Measurements from ENCODE around the gene BTBD17. TPM values are rescaled to one million over a fixed set of nuclear protein-coding genes. Genes with fewer than 3 reads are reported as not detected.

BTBD17 gene
- total and polyA plus RNA-seq, 2 of the 8 experiments (the other 6 are each of a cell fraction or from before 2014, with no cell fraction given): 7.0 to 14.8 TPM

DNA sequence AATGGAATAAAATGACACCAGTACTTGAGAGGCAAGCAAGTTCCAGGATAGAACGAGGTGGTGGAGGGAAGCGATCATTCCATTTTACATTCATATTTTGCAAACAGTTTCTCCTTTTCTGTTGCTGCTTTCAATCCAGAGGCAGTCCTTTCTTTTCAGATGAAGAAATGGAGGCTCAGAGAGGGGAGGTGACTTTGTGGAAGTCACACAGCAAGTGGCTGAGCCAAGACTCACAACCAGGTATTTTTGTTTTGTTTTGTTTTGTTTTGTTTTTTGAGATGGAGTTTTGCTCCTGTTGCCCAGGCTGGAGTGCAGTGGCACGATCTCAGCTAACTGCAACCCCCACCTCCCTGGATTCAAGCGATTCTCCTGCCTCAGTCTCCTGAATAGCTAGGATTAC is 34.9 kb upstream of the BTBD17 start:
- CTCF ChIA-PET (ENCODE audit: partially characterized antibody): interaction anchor here (0.8 to 7.2 kb wide), 4 partner anchors 17 to 61 kb away, joined by 3 to 57 read pairs (median 4); no protein-coding TSS in a partner anchor
- Histone ChIP-seq H3K9ac (replicated peaks in 1 of 4; ENCODE audit: extremely low read depth in 1 of 4, low read depth in 3 of 4, low read length in 3 of 4) (no peak overlapping the region), H2BK20ac (ENCODE audit: low read length) (no peak overlapping the region), H4K8ac (ENCODE audit: extremely low read depth, insufficient read depth, low read length) (no peak overlapping the region), H4K5ac (ENCODE audit: insufficient read length, low read depth, low read length) (no peak overlapping the region), H3K27me3 (replicated peaks in 1 of 4; ENCODE audit: control insufficient read depth in 3 of 4, extremely low read depth in 1 of 4, insufficient read depth in 3 of 4, low read length in 3 of 4) (no peaks in the 10 kb centered on the region), H4K91ac (replicated peaks; ENCODE audit: insufficient read length, low read length) (no peak overlapping the region), H4K20me1 (replicated peaks in 1 of 2; ENCODE audit: control insufficient read depth in 1 of 2, insufficient read depth in 2 of 2, low read length in 2 of 2) (no peaks in the 10 kb centered on the region), H2BK15ac (ENCODE audit: low read length) (no peak overlapping the region), H3K36me3 (ENCODE audit: control insufficient read depth in 2 of 4, insufficient read depth in 4 of 4, low read length in 3 of 4) (no peaks in the 10 kb centered on the region), H2BK12ac (ENCODE audit: low read depth, low read length) (no peak overlapping the region), H3K79me1 (ENCODE audit: low read depth, low read length) (no peaks in the 10 kb centered on the region), H3K4me2 (ENCODE audit: insufficient read depth in 1 of 2, low read depth in 2 of 2, low read length in 2 of 2) (no peak overlapping the region), H2AFZ (ENCODE audit: low read length) (no peak overlapping the region), H3K4me1 (replicated peaks in 1 of 4; ENCODE audit: control insufficient read depth in 3 of 4, insufficient read depth in 4 of 4, low read length in 3 of 4) (no peaks in the 10 kb centered on the region; a peak in 1 of 7 replicates), H3K56ac (replicated peaks; ENCODE audit: insufficient read length, low read depth, low read length) (no peak overlapping the region), H3K27ac (ENCODE audit: low read depth, low read length) (no peak overlapping the region), H3K23me2 (ENCODE audit: low read depth, low read length) (no peaks in the 10 kb centered on the region), H3K23ac (ENCODE audit: insufficient read length) (no peak overlapping the region), H3K4me3 (ENCODE audit: extremely low read depth in 1 of 4, insufficient read depth in 2 of 4, low read depth in 3 of 4, low read length in 4 of 4) (no peak overlapping the region), H3K14ac (ENCODE audit: insufficient read length) (no peak overlapping the region), H2BK5ac (ENCODE audit: low read depth, low read length) (no peak overlapping the region), H2BK120ac (replicated peaks; ENCODE audit: low read depth, low read length) (no peak overlapping the region), H3K9me3 (ENCODE audit: insufficient read depth in 2 of 2, low read depth in 1 of 2, low read length in 1 of 2) (no peaks in the 10 kb centered on the region), H3K79me2 (ENCODE audit: control insufficient read depth in 1 of 2, insufficient read depth in 2 of 2, low read length in 2 of 2) (no peaks in the 10 kb centered on the region), H2AK5ac (ENCODE audit: low read depth, low read length) (no peak overlapping the region), H3K4ac (replicated peaks; ENCODE audit: insufficient read length, low read depth, low read length) (no peak overlapping the region), H3K18ac (ENCODE audit: extremely low read depth, low read length) (no peak overlapping the region)
- DNase-seq (ENCODE audit: low read depth in 1 of 2, low spot score in 2 of 2): no peak
- WGBS, 2 experiments (ENCODE audit: extremely low coverage in 1 of 2, insufficient coverage in 1 of 2, insufficient read length in 1 of 2, insufficient replicate concordance in 2 of 2, low coverage in 1 of 2, low lambda C conversion rate in 2 of 2, missing lambda C conversion rate in 1 of 2): 88% methylated on average over 4 of the region's 4 CpGs; no CpG with 5 or more reads in 1 of the 2 experiments
- no peak for FAIRE-seq
- POLR2A ChIA-PET (ENCODE audit: partially characterized antibody): interaction anchor here (0.9 kb wide), 1 partner anchor 44 kb away, joined by 3 read pairs; no protein-coding TSS in a partner anchor
- TF ChIP-seq MAFK (IDR thresholded peaks at IDR 0.05; ENCODE audit: low read depth, low read length): no peak
- TF ChIP-seq SRF (IDR thresholded peaks at IDR 0.05; ENCODE audit: low read depth, low read length): no peak
- TF ChIP-seq, protein P1, sequence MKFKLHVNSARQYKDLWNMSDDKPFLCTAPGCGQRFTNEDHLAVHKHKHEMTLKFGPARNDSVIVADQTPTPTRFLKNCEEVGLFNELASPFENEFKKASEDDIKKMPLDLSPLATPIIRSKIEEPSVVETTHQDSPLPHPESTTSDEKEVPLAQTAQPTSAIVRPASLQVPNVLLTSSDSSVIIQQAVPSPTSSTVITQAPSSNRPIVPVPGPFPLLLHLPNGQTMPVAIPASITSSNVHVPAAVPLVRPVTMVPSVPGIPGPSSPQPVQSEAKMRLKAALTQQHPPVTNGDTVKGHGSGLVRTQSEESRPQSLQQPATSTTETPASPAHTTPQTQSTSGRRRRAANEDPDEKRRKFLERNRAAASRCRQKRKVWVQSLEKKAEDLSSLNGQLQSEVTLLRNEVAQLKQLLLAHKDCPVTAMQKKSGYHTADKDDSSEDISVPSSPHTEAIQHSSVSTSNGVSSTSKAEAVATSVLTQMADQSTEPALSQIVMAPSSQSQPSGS (IDR thresholded peaks at IDR 0.05; ENCODE audit: low read length): no peak
- TF ChIP-seq, protein P2, sequence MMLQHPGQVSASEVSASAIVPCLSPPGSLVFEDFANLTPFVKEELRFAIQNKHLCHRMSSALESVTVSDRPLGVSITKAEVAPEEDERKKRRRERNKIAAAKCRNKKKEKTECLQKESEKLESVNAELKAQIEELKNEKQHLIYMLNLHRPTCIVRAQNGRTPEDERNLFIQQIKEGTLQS (IDR thresholded peaks at IDR 0.05; ENCODE audit: insufficient read depth, low read depth, low read length): no peak
- TF ChIP-seq CHD1 (IDR thresholded peaks at IDR 0.05; ENCODE audit: low read depth, low read length): no peak
- TF ChIP-seq HDAC2 (IDR thresholded peaks at IDR 0.05; ENCODE audit: borderline replicate concordance in 1 of 2, low read depth in 2 of 2, low read length in 2 of 2): no peak
- TF ChIP-seq BACH1 (IDR thresholded peaks at IDR 0.05; ENCODE audit: low read length): no peak
- TF ChIP-seq CREB1 (IDR thresholded peaks at IDR 0.05): no peak
- no peak for TF ChIP-seq SP1 (IDR thresholded peaks at IDR 0.05; ENCODE audit: low read depth, low read length)
- no peak for TF ChIP-seq SUZ12 (IDR thresholded peaks at IDR 0.05; ENCODE audit: low read length)
- no peak for TF ChIP-seq BCL11A (IDR thresholded peaks at IDR 0.05; ENCODE audit: low read depth in 2 of 2, low read length in 2 of 2)
- TF ChIP-seq KDM4A (IDR thresholded peaks at IDR 0.05; ENCODE audit: low read depth, low read length, severe bottlenecking): no peak
